Measurements from ENCODE around the gene TBX21.
A peak's percentile ranks its signal among the peaks of the same experiment; 100 is the strongest.
"Not testable (repeated sequence)": the region's sequence is repeated elsewhere in the genome, so short reads cannot be mapped to it uniquely, and the experiment has no call there.

Gene TBX21

GRCh38 chr17:47732399-47733046, 513 bp upstream of the TBX21 start:
- DNase-seq, result no peak

- no peak for DNase-seq
These were observed 806 bp downstream of the TBX21 start for GRCh38 chr17:47733674-47734410.

GRCh38 chr17:47735139-47735464, 2.1 kb downstream of the TBX21 start:
- DNase-seq, result no peak

- DNase-seq, result no peak
These were observed 2.5 kb downstream of the TBX21 start for GRCh38 chr17:47735536-47736011.

- no peak for DNase-seq
These were observed 3.8 kb downstream of the TBX21 start for GRCh38 chr17:47736501-47737495.

DNA sequence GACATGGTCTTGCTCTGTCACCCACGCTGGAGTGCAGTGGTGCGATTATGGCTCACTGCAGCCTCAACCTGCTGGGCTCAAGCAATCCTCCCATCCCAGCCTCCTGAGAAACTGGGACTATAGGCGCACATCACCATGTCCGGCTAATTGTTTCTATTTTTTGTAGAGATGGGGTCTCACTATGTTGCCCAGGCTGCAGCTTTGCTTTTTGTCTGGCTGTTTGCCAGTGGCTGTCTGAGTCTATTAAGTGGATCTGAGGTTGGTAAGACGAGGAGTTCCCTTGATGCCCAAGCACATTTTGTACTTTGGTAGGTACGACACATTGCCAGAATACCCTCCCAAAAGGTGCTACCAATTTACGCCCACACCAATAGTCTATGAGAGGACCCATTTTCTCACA, 5.1 kb downstream of the TBX21 start:
- DNase-seq, result no peak

DNA sequence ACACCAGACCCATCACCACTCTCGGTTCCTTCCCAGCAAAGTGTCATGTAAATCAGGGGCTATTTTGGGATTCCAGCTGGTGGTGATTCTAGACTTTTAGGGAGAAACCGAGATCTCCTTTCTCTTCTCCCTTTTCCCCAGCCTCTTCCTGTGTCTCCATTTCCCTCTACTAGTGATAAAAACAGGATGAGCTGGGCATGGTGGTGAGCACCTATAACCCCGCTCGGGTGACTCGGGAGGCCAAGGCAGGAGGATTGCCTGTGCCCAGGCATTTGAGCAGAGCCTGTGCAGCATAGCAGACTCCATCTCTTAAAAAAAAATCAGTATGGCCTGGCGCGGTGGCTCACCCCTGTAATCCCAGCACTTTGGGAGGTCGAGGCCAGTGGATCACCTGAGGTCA, 6.1 kb downstream of the TBX21 start:
- no peak for DNase-seq

- DNase-seq, result not testable (repeated sequence)
These were observed 6.9 kb downstream of the TBX21 start for GRCh38 chr17:47739945-47740344.

DNA sequence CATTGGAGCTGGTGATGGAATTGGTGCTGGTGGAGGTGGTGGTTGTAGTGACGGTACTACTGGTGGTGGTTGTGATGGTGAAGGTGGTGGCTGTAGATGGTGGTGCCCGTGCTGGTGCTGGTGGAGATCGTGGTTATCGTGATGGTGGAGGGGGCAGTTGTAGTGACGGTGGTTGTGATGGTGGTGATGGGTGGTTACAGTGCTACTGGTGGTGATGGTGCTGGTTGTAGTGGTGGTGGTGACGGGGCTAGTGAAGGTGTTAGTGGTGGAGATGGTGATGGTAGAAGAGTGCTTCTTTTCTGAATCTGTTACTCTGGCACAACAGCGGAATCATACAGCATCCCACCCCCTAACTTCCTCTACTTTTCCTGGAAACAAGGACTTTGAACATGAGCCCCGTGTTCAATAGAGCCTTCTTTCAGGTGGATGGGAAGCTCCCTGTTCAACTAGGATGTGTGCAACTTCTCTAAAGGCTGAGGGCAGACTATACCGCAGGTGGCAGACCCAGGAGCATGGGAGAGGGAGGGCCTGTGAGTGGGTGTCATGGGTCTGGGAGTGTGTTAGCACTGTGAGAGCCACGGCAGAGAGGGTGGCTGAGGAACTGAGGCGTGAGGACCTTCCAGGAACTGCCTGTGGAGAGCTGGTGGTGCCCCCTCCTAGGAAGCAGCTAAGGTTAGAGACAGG, 8.2 kb downstream of the TBX21 start:
- DNase-seq, result no peak

- no peak for DNase-seq
These were observed 8.7 kb downstream of the TBX21 start for GRCh38 chr17:47741793-47742145.

DNA sequence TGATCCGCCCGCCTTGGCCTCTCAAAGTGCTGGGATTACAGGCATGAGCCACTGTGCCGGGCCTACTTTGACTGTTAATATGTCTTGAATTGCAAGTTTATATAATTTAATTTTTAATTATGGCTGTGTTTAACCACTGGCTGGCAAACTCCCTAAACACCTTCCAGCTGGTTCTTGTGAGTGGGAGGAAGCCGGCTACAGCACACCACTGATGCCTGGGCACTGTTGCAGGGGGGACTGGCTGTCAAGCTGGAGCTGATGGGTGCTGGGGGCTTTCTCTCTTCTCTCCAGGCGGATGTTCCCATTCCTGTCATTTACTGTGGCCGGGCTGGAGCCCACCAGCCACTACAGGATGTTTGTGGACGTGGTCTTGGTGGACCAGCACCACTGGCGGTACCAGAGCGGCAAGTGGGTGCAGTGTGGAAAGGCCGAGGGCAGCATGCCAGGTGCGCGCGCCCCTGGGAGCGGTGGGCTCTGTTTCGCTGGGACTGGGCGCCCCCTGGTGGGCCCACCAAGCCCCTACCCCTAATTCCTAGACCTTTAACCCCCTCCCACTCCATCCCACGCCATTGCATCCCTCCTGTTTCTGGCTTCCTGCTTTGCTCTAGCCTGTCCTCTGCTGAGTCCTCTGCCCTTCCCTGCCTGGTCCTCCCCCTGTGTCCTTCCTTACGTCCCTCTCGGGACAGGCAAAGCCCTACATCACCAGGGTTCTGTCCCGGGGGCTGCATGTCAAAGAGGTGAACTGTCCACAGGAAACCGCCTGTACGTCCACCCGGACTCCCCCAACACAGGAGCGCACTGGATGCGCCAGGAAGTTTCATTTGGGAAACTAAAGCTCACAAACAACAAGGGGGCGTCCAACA, 9.5 kb downstream of the TBX21 start:
- DNase-seq, result peak; percentile 62

- no peak for DNase-seq
These were observed 11.4 kb downstream of the TBX21 start for GRCh38 chr17:47744168-47745036.

- peak; percentile 15 for DNase-seq
These were observed 12.0 kb downstream of the TBX21 start for GRCh38 chr17:47745037-47745380.

- no peak for DNase-seq
These were observed 18.4 kb downstream of the TBX21 start for GRCh38 chr17:47751471-47751870.

DNA sequence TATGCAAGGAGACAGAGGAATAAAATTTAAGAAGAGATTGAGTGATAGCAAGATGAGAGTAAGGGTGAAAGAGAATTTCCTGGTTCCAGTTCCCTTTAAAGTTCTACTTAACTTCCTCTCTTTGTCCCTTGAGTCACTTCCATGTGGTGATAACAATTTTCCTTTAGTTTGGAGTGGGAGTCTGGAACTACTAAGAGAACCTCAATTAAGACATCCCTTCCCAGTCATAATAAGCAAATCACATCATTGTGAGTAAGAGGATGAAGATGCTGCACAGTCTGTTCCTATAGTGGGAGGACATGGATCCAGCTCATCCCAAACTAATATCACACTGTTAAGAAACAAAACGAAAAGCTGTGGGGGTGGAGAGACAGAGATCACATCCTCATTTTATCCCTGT, 24.4 kb downstream of the TBX21 start:
- no peak for DNase-seq

GRCh38 chr17:47760409-47761140, 27.5 kb downstream of the TBX21 start:
- DNase-seq, result no peak

DNA sequence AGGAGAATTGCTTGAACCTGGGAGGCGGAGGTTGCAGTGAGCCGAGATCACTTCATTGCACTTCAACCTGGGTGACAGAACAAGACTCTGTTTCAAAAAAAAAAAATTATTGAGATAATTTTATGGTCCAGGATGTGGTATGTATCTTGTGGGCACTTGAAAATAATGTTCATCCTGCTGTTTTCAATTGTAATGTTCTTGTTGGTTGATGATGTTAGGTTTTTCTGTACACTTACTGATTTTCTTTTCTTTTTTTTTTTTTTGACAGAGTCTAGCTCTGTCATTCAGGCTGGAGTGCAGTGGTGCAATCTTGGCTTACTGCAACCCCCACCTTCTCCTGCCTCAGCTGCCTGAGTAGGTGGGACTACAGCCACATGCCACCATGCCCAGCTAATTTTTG, 29.7 kb downstream of the TBX21 start:
- DNase-seq, result no peak

- DNase-seq, result no peak
These were observed 31.0 kb downstream of the TBX21 start for GRCh38 chr17:47763913-47764582.

DNA sequence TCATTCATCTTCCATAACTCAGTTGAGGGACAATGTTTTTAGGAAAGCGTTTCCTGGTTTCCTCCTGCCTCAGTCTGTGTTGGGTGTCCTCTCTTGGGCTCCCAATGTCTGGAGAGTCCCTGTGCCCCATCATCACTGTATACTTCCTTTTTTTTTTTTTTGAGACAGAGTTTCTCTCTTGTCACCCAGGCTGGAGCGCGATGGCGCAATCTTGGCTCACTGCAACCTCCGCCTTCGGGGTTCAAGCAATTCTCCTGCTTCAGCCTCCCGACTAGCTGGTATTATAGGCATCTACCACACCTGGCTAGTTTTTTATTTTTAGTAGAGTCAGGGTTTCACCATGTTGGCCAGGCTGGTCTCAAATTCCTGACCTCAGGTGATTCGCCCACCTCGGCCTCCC, 40.6 kb downstream of the TBX21 start:
- not testable (repeated sequence) for DNase-seq

- no peak for DNase-seq
These were observed 41.3 kb downstream of the TBX21 start for GRCh38 chr17:47774331-47774730.

Measured in hematopoietic multipotent progenitor cell treated with erythropoietin and hydrocortisone succinate and interleukin-3 and kit ligand, for 4 days (in vitro differentiated cells).